CD4-positive, alpha-beta T cell treated with Interleukin-4 for 4 hours (primary cell): ENCODE data around the gene MRPL17.

Experiments
- DNase-seq: peaks from one replicate; pipeline ENCODE4 v3.0.0-alpha.2; 2020

MRPL17 gene

GRCh38 chr11:6631361-6631890 lies 51.7 kb downstream of the MRPL17 start:
- DNase-seq, result no peak

GRCh38 chr11:6630632-6631291 lies 52.4 kb downstream of the MRPL17 start:
- DNase-seq, result no peak
